HuH-7.5 (cell line): ENCODE measurements around the gene VAV2.
A peak's percentile ranks its signal among the peaks of the same experiment; 100 is the strongest.

Experiments
- DNase-seq: peaks from one replicate; pipeline ENCODE4 v3.0.0; 2011; ENCODE audit warnings: low spot score

The VAV2 gene

DNA sequence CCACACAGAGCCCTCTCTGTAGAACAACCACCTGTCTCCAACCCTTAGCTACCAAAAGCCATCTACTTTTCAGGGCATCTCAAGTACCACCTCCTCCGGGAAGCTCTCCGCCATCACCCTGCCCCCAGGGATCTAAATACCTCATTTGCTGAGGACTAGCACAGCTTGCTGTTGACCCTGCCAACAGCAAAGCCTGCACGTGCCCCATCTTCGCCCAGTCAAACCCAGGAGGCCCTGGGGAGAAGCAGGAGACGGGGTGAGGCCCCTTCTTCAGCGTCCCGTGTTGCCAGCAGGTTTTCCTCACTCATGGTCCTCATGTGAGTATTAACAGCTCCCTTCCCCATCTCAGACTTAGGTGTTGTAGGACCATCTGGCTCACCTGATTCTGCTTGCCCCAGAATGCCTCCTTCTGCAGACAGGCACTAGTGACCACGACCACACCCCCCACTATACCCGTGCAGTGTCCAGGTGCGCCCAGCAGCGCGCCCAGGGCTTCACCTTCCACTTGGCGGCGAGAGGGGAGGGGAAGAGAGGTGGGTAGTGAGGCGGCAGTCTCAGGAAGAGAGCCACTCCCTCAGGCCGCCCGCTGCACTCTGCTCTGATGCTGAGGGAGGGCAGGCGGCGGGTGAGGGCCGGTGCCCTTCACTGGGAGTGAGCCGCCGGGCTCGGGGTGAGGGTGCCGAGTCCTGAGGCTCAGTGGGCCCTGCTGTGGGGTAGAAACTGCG is 11.1 kb downstream of the VAV2 start:
- DNase-seq, result no peak

DNA sequence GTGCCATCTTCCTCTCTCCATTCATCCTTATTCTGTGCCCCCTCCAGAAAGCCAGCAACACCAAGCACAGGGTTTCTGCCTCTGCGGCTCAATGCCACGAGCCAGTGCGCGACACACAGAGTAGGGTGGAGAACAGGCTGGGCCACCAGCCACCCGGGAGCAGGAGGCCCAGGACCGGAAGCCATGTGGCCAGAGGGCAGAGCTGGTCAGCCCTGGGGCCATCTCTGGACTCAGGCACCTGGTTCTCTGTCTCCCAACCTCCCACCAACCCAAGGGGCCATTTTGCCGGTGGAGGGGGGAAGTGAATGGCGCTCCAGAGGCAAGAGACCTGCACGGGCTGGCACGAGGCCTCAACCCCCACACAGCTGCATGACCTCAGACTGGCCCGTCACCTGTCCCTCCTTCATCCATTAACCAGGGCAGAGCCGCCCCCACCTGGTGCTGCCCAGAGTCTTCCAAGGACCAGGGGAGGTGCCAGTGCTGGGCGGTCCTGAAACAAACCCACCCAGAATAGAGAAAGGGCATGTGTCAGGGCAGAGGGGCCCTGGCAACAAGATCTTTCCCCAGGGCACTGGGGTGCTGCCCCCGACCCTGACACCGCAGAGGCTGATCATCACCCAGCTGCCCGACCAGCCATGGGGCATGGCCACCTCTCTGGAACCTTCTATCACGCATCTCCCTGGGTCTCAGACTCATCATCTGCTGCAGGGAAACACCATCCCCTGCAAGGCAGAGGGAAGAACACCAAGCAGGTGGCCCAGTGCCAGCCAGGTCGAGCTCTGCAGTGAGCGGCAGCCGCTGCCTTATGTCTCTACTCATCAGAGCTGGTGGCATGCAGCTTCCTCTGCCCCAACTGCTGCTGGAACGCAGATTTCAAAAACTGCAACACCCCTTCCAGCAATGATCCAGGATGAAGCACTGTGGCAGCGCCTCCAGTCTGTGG is 11.9 kb downstream of the VAV2 start:
- DNase-seq, result no peak

DNA sequence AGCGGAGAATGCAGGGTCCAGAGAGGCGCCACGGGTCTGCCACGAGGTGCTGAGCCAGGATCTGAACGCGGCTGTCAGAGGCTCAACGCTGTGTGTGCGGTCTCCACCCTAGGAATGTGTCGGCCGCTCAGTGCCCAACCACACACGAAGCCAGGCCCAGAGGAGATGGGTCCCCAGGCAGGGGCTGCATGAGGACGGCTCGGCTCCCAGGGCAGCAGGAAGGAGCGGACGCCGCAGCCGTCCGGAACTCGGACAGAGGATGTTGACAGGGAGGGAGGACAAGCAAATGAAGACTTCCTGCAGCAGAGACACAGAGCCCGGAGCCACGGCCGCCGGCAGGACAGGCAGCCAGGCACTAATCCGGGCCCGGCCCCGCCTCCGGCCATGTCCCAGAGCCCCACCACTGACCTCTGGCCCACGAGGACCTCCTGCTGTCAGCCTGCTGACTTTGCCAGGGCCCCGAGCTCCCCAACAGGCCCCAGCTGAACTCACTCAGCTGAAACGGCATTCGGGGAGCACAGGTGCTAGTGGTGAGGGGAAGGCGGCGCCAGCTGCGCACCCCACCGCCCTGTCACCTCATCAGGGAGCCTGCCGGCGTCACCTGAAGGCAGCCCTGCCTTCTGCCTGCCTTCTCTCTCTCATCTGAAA is 12.7 kb downstream of the VAV2 start:
- DNase-seq, result peak; percentile 88

DNA sequence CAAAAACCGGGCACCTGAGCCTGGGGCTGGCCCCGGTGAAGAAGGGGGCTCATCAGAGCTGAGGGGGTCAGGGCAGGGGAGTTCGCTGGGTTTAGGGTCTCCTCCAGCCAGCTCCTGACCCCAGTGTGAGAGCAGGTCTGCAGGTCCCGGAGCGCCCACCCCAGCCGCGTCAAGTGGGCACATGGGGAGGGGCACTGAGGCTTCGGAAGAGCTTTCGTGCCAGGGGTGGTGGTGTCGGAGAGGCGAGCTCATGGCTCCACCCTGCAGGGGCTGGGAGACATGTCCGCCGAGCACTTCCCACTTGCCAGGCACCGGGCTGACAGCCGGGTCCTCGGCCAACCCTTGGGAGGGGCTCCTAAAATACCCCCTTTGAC is 13.2 kb downstream of the VAV2 start:
- no peak for DNase-seq

DNA sequence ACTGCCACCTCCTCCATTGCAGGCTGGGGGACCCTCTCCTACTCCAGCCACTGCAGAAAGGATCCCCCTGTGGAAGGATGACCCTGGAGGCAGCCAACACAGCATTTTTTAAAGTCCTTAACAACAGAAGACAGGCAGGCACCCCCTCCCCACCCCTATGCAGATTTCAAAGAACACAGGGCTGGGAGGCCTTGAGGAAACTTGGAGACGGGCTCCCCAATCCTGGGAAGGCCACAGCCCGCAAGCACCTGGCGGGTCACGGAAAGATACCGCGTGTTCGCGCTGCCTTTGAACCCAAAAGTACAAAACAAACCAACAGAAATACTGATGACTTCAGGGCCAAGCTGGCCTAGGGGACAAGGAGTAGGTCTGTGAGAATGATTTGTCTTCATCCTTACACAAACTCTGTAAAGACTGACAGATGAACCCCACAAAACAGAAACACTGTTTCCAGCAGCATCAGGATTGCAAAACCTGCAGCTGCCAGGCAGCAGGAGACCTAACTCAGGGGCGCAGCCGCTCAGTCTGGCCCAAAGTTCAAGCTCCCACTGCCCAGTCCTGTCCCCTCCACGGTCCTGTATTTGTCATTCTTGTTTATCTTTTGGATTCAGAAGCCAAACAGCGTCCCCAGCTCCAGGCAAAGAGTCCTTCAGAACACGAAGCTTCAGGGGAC is 13.8 kb downstream of the VAV2 start:
- peak; percentile 81 for DNase-seq

DNA sequence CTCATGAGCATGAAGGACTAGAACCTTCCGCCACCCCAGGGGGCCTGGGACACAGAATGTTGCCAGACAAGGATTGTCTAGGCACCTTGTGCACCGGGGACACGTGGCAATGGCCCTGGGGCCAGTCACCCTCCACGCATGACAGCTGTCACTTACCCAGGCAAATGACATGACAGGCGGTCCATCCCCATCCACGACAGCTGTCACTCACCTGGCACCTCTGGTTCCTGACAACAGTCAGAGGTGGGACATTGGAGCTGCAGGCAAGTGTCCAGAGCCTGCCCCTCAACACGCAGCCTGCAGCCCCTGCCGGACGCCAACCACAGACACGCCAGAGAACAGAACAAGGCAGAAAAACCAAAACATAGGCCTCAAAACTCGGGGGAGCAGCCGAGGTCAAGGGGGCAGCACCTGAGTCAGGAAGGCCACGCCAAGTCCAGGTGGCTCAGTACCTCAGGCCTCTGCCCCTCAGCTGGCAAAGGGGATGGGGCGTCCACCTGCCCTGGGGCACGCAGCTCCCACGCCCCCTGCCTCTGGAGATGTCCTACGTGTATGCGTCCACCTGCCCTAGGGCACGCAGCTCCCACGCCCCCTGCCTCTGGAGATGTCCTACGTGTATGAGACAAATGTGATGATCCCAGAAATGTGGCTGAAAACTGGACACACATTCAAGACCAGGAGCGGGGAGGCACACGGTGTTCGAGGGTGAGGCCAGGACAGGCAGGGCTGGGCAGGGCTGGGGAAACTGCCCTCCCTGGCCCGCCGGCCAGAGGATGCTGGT is 14.5 kb downstream of the VAV2 start:
- no peak for DNase-seq

DNA sequence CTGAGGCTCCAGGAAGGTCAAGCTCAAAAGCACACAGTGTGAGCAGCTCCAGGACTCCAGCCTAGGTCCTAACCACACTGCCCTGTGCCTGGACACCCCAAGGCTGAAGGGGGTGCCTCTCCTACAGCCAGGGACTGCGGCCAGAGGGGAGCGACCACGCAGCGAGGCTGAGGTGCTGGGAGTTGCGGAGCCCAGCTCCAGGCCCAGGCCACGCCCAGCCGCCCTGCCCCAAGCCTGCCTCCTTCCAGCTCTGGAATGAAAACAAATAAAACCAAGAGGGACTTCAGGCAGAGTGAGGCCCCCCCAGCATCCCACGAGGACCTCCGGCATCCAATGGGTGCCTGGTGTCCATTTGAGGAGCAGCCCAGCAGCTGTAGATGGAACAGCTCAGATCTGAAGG is 15.2 kb downstream of the VAV2 start:
- DNase-seq, result no peak

DNA sequence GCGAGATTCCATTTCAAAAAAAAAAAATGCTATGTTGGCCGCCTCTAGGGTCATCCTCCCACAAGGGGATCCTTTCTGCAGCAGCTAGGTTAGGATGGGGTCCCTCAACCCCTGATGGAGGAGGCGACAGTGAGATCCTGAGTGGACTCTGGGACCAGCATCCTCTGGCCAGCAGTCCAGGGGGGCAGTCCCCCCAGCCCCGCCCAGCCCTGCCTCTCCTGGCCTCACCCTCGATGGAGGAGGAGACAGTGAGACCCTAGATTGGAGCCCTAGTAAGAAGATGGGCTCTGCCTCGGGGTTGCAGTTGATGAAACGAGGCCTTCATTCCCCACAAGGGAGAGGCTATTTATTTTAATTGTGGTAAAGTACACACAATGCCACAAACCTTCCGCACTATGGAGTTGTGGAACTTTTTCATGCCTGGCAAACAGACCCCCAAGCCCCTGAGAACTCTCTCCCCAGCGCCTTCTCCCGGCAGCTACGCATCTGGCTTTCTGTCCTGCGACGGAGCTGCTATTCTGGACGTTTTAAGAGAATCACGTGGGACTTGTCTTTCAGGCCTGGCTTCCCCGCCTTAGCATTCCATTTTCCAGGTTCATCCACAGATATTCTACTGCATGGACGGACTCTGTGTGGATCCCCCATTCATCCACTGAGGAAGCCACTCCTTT is 15.8 kb downstream of the VAV2 start:
- DNase-seq, result no peak

DNA sequence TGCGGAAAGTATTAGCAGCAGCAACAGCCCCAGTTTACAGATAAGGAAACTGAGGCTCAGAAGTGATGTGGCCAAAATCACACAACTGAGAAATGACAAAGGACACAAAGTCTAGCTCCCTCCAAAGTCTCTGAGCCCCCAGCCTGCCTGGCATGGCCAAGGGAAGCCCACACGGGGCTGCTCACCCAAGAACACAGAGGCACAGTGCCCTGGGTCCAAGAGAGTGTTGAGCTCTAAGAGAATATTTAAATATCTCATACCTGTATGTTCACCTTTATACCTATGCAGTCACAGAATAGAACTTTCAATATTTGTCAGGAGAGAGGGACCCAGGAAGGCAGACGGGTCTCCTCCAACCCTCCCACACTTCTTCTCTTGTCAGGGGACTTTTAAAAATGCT is 16.6 kb downstream of the VAV2 start:
- no peak for DNase-seq

DNA sequence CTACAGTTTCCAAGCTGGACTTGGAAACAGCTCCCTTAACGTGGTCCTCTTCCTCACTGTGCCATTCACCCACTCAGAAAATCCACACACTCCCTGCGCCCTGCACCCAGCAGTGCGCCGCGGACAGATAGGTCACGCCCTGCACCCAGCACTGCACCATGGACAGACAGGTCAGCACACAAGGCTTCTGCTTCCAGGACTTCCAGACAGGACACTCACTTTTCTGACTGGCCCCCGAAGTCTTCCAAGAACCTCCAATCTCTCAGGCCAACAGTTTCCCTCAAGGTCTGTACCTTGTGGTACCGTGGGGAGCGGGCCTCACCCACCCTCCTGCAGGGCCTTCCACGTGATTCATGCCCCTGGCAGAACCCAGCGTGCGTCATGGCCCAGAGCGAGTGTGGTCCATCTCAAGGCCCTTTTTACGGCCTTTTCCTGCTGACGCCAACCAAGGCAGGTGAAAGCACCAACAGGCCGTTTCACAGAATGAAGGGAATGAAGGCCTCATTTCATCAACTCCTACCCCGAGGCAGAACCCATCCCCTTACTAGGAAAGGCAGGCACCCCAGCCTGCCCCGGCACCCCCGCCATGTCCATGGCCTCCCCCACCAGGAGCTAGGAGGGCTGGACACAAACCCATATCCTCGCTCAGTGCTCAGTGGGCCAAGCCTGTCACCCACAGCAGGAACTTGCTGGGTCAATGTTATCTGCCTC is 17.3 kb downstream of the VAV2 start:
- no peak for DNase-seq

DNA sequence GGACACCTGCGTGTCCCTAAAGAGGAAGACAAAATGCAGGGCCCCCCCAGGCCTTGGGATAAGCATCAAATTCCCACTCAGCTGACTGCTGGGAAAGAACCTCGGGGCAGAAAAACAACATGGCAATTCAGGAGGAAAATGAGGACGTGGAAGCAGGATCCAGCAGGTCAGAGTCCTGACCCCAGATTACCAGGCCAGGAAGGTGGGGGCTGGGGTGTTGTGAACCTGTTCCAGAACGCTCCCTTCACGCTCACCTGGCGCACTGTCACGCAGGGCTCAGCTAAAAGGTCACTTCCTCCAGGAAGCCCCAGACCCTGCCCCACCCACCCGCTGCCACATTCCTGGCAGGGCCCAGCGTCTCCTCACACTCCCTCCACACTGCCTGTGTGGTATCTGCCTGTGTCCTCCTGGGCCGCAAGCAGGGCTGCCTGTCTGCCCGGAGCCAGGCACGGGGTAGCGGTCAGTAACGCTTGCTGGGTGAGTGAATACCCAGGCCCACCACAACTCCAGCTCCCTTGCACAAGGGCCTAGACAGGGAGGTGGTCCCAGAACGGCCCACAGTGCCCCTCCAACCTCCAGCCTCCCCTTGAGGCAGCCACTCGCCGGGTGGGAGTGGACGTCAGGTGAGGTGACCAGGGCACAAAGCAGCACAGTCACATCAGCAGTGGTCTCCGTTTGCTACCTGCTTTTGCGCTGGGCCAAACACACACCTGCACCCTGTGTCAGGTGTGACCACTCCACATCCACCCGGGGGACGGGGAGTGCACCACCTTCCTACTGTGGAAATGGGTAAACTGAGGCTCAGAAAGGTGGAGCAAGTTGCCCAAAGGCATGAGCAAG is 18.1 kb downstream of the VAV2 start:
- peak; percentile 72 for DNase-seq

DNA sequence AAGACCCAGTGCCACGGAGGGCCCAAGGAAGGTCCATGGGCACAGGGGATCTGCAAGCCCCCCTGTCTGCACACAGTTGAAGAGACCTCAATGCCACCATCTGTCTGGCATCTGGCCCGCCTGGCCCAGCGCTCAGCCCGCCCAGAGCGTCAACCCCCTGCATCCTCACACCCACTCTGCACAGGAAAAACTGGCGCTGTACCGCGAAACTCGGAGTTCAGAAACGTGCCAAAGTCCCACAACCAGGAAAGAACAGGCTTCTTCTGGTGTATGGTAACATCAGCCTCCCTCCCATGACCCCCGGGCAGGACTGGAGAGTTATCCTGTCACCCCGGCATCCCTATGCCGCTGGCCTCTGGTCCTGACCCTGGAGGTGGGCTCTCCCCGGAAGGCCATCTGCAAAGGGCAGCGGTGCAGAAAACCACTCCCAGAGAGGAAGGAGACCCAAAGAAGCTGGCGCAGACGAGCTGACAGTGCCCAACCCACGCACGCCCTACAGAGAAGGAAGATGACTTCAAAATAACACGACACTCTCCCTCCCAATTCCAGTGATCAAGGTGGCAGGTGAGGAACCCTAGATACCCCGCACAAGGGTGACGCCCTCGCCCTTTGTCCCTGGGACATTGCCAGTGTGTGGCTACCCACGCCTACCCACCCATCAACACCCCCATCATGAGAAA is 18.9 kb downstream of the VAV2 start:
- no peak for DNase-seq

DNA sequence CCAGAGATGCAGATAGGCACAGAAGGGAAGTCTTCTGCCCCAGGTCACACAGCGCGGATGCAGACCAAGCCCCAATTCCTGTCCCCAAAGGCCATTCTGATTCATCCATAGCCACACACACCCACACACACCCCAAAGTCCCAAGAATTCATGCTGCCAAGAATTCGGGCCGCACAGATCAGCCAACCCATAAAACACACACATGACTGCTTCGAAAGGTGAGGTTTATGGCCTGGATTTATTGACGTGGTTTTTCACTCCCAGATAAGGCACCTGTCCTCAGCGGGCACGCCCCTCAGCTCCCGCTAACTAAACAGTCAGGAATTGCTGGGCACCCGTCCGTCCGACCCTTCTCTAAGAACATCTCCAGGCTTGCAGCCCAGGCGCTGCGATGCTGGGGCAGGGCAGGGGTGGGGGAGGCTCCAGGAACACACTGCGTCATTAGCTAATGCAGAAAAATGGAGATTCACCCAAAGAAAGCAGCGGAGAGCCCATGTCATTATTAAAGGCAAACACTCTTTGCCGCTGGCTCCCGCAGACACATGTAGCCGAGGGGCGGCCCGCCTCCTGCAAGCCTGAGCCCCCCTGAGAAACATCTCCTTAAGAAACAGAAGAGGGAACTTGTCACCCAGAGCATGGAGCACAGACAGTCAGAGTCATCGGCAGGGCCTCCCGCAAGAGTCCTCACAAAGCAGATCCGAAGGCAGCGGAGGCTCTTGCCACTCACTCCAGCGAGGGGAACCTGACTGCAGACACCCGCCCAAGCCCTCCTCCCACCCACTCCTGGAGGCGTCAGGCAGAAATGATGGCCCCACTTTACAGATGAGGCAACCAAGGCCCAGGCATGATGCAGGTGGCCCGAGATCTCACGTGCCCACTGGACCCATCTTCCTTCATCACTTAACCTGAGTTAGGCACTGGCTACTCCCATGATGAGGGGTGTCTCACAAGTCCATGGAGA is 19.9 kb downstream of the VAV2 start:
- no peak for DNase-seq

DNA sequence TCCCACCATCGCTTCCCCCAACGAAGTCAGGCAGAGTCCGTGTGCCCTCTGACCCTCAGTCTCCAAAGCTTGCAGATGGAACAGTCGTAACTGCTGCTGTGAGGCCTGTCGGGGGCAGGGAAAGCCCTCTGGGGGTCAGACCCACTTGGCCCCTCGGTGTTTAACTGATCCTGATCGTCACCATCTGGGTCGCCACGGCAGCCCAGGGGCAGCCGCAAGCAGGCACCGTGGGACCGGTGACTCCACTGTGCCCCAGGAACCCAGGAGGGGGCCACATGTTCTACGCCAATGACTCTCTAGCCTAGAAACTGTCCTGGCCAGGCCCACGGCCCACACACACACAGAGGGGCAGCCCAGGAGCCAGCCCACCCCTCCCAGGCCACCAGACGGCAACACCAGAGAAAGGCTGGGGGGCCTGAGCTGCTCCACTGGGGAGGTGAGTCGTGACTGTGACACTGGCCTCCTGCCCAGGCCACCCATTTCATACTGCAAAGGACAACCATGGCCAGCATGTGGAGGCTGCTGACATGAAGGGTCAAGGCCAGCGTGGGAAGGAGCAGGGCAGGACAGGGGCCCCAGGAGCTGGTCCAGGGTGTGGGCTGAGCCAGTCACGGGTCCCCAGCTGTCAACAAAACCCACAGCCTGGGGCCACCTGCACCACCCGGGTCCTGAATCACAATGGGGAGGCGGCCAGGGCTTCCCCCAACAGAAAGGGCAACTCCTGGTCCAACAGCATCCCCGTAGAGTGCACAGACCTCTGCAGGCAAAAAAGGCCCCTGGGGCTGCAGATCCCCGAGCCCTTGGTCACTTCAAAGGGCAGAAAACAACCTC is 20.8 kb downstream of the VAV2 start:
- DNase-seq, result no peak

DNA sequence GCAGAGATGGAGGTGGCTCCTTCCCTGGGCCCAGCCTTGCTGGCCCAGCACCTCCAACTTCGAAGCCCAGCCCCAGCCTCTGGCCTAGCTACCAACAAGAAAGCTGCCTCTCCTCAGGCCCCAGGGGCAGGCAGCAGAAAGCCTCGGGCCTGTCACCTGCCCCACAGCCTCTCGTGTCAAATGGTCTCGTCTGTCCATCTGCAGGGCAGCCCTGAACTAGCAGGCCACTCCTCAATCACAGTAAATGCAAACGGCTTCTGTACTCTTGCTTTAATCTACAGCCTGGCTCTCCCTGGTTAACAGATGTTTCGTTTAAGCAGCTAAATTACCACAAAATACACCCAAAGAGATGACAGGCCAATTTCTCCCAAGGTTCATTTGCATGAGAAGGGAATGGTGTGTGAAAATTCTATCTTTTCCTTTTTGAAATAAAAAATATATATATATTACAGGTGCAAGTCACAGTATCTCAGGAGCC is 21.5 kb downstream of the VAV2 start:
- DNase-seq, result no peak
